ENCODE measurements around the gene SOX9.

The SOX9 gene

GRCh38 chr17:72164158-72164739 is 43.4 kb downstream of the SOX9 start:
- DNase-seq: no peak

- no peak for DNase-seq
These were observed 44.5 kb downstream of the SOX9 start for GRCh38 chr17:72165192-72165866.

- DNase-seq: no peak
These were observed 45.1 kb downstream of the SOX9 start for GRCh38 chr17:72165867-72166439.

DNA sequence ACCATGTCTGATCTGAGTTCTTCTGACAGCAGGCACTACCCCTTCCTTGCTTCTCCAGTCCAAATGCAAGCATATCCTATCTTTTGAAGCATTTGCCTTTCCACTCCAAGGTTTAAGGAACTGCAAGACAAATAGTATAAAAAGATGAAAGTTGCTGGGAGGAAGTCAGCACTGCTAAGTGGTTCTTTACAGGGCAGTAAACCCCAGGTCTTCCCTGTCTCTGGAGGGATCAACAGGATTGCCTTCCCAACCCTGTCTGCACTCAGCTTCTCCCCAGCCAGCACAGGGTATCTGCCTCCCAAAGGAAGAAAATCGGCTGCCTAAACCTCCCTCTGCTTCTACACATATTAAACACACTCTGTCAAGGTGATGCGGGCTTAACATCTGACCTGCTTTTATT is 46.8 kb downstream of the SOX9 start:
- no peak for DNase-seq

DNA sequence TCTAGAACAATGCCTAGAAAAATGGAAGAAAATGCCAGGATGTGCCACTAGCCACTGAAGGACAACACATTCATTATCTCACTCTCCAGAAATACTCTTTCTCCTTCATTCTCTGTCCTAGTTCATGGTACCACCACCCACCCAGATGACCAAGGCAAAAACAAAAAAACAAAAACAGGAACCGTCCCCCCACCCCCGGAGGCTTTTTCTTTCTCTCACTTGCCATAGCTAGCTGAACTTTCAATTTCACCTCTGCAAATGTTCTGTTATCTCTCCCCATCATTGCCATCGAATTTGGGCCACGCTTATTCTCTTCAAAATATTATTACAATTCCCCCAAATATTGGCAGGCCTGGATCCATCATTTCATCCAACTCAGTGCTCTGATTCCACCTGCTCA is 49.0 kb downstream of the SOX9 start:
- DNase-seq: no peak

DNA sequence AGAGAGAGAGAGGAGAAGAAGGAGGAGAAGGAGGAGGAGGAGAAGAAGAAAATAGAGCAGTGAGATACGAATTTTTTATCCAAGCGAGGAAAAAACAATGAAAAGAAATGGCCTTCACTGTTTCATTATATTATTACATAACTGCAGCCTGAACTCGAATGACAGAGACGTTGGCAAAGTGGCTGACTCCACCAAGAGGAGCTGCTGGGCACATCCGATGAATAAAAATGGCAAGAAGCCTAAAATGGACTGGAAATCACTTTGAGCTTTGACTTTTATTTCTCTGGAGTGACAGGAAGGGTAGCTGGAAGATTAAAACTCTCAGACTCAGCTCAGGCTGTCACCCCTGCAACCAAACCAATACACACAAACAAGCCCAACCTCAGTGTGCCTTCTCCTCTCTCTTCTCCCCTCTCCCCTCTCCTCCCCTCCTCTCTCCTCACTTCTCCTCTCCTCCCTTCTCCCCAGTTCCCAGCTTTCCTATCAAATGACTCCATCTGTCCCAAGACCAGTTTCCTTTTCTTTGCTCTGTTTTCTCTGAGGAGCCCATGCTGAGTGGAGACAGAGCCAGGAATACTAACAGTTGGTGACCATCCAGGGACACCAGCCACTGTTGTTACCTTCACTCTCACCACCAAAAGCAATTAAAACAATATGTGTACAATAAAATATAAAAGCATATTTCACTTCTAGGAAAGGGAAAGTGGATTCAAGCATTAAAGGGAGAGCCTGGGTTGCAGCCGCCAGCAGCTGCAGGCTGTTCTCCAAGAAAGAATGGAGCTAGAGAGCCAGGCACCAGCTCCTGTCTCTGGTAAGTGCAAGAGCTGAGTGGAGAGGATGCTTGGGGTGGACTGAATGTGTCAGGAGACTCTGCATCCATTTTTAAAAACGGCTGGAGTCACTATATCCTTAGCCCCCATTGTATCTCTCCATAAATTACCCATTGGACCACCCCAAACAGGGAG is 51.2 kb downstream of the SOX9 start:
- no peak for DNase-seq

- DNase-seq: no peak
These were observed 52.8 kb downstream of the SOX9 start for GRCh38 chr17:72173499-72174116.

- DNase-seq: no peak
These were observed 54.4 kb downstream of the SOX9 start for GRCh38 chr17:72175263-72175662.
